Osteoblast (primary cell): Measurements from ENCODE around the gene RIC3. TPM values are rescaled to one million over a fixed set of nuclear protein-coding genes. Genes with fewer than 3 reads are reported as not detected.

Experiments used
- DNase-seq: peaks from one replicate; pipeline ENCODE4 v3.0.0; 2011; ENCODE audit warnings: low spot score, mixed read lengths; ENCODE audit not compliant: insufficient read length; ENCODE audit errors: missing footprints
- H2AFZ ChIP-seq: 2 replicates; pipeline ENCODE4 v1.6.0; 2011; ENCODE audit warnings: mild to moderate bottlenecking, low read length
- H3K27ac ChIP-seq: 2 replicates; pipeline ENCODE4 v1.5.1; 2011; ENCODE audit warnings: mild to moderate bottlenecking, low read depth, low read length, moderate library complexity
- H3K27me3 ChIP-seq: 2 replicates; pipeline ENCODE4 v1.6.0; 2012; ENCODE audit warnings: mild to moderate bottlenecking, control low read depth, inconsistent platforms, low read length, moderate library complexity; ENCODE audit not compliant: insufficient read depth
- H3K36me3 ChIP-seq: 2 replicates; pipeline ENCODE4 v1.5.1; 2011; ENCODE audit warnings: mild to moderate bottlenecking, low read length, control low read depth, moderate library complexity; ENCODE audit not compliant: insufficient read depth
- H3K4me1 ChIP-seq: 2 replicates; pipeline ENCODE4 v1.5.1; 2011; ENCODE audit warnings: mild to moderate bottlenecking, low read length, control low read depth, moderate library complexity; ENCODE audit not compliant: insufficient read depth
- H3K4me2 ChIP-seq: 2 replicates; pipeline ENCODE4 v1.6.0; 2011; ENCODE audit warnings: mild to moderate bottlenecking, low read length; ENCODE audit not compliant: insufficient read depth
- H3K4me3 ChIP-seq: fragments of 200-600 bp; sonication (generic); 3 replicates; pipeline ENCODE4 v1.5.1; 2012; ENCODE audit warnings: mild to moderate bottlenecking, low read length, inconsistent platforms; ENCODE audit not compliant: insufficient read depth
- H3K79me2 ChIP-seq: 2 replicates; pipeline ENCODE4 v1.6.0; 2012; ENCODE audit warnings: mild to moderate bottlenecking, low read length, control low read depth, inconsistent platforms; ENCODE audit not compliant: insufficient read depth
- H3K9me3 ChIP-seq: 2 replicates; pipeline ENCODE4 v1.5.1; 2011; ENCODE audit warnings: low read depth, low read length, control low read depth
- H4K20me1 ChIP-seq: 2 replicates; pipeline ENCODE4 v1.6.0; 2012; ENCODE audit warnings: mild to moderate bottlenecking, low read length, control low read depth; ENCODE audit not compliant: insufficient read depth
- total RNA-seq: library from RNA; depleted of rRNA; stranded (reverse); fragments of >200 nt; gene quantifications from 2 replicates; pipeline ENCODE4 v1.2.3, GENCODE V29; 2012
- TF ChIP-seq, protein P1 (sequence below): IDR thresholded peaks from 2 replicates; pipeline ENCODE4 v1.5.1; 2011; ENCODE audit warnings: mild to moderate bottlenecking, low read depth, low read length, moderate library complexity; ENCODE audit errors: extremely low read depth

Gene RIC3
- total RNA-seq, 1 donor = not detected

DNA sequence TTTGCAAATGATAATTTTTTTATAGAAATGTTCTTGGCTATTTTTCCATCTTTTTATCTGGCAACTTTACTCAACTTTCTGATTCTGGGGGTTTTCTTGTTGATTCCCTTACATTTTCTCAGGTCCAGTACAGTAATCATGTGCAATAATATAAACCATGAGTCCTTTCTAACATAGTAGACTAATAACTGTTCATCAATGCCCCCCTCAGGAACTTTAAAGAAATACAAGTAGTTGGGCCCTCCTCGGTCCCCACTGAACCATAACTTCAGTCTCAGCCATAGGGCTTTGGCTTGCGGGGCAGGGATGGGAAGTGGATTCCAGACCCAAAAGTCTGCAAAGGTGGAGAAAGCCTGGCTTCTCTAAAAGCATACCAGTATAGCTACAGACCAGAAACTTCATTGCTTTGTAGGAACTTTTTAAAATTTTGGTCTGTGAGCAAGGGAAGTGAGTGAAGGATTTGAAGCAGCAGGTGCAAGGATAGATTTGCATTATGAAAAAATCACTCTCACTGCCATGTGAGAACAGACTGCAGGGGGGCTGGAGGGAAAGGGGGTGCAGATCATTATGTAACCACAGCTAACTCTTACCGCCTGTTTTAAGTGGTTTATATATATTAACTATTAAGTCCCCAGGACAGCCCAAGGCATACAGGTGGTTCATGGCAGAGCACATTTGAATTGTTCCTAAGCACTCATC, 98.3 kb downstream of the RIC3 start:
- Histone ChIP-seq H3K4me1 (peaks cover 30% of the 10 kb centered on the region), H3K27me3 (no peaks in the 10 kb centered on the region), H4K20me1 (no peaks in the 10 kb centered on the region), H3K36me3 (no peaks in the 10 kb centered on the region), H3K9me3 (no peaks in the 10 kb centered on the region), H3K4me2 (no peak overlapping the region), H2AFZ (no peak overlapping the region), H3K79me2 (no peaks in the 10 kb centered on the region), H3K27ac (no peak overlapping the region), H3K4me3 (no peak overlapping the region)
- peak; percentile 92 for DNase-seq
- TF ChIP-seq, protein P1, sequence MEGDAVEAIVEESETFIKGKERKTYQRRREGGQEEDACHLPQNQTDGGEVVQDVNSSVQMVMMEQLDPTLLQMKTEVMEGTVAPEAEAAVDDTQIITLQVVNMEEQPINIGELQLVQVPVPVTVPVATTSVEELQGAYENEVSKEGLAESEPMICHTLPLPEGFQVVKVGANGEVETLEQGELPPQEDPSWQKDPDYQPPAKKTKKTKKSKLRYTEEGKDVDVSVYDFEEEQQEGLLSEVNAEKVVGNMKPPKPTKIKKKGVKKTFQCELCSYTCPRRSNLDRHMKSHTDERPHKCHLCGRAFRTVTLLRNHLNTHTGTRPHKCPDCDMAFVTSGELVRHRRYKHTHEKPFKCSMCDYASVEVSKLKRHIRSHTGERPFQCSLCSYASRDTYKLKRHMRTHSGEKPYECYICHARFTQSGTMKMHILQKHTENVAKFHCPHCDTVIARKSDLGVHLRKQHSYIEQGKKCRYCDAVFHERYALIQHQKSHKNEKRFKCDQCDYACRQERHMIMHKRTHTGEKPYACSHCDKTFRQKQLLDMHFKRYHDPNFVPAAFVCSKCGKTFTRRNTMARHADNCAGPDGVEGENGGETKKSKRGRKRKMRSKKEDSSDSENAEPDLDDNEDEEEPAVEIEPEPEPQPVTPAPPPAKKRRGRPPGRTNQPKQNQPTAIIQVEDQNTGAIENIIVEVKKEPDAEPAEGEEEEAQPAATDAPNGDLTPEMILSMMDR = peak; percentile 57

DNA sequence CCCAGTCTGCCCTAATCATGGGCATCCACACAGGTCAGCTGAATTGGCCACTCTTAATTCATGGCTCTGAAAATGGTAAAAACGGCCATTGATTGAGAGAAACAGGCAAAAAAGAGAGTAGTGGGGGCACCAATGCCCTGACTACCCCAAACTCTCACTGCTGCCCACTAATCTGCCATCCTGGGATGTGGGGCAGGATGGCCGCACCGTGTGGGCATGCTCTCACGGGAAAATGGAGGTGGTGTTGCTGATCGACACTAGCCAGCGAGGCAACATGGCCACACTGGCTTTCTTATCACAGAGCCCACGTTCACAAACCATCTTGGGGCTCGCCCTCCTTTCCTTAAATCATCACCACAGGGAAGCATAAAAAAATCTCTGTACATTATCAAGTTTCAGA, 99.1 kb downstream of the RIC3 start:
- peaks cover 26% of the 10 kb centered on the region for H3K4me1 ChIP-seq
- H3K9me3 ChIP-seq = no peaks in the 10 kb centered on the region
- no peak overlapping the region for H2AFZ ChIP-seq
- TF ChIP-seq, protein P1 = no peak
- H3K27ac ChIP-seq = no peak overlapping the region
- H4K20me1 ChIP-seq = no peaks in the 10 kb centered on the region
- no peak overlapping the region for H3K4me3 ChIP-seq
- no peaks in the 10 kb centered on the region for H3K27me3 ChIP-seq
- H3K36me3 ChIP-seq = no peaks in the 10 kb centered on the region
- DNase-seq = peak; percentile 35
- H3K4me2 ChIP-seq = peak overlapping the region; percentile 72
- no peaks in the 10 kb centered on the region for H3K79me2 ChIP-seq

DNA sequence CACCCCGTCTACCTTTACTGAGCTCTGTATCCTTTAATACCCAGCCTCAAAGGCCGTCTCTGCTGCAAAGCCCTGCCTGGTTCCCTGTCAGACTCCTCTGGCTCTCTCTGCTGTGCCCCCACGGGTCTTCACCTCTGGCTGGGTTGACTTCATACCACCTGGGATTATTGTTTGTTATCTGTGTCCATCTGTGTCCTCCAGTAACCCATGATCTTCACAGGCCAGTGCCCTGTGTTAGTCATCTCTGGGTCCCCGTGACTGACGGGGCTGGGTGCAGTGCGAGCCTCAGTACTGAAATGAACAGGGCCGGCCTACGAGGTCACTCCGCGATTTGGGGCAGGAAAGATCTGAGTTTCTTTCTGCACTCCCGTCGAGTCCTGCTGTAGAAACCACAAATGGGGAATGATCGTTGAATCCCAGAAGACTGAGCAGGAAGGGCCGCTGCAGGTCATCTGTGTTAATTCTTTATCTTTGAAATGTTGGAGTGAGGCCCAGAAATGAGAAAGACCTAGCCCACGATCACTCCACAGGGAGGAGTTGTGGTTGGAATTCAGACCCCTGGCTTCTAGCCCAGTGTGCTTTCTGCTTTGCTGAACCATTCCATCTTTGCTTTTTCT, 100.1 kb downstream of the RIC3 start:
- Histone ChIP-seq H3K36me3 (no peaks in the 10 kb centered on the region), H3K9me3 (no peaks in the 10 kb centered on the region), H3K4me1 (peaks cover 33% of the 10 kb centered on the region), H2AFZ (peak overlapping the region; percentile 26), H3K79me2 (no peaks in the 10 kb centered on the region), H3K4me3 (peak overlapping the region; percentile 24), H3K27me3 (no peaks in the 10 kb centered on the region), H3K4me2 (peak overlapping the region; percentile 72), H4K20me1 (no peaks in the 10 kb centered on the region), H3K27ac (peak overlapping the region; percentile 55)
- TF ChIP-seq, protein P1 = no peak
- peak; percentile 96 for DNase-seq

DNA sequence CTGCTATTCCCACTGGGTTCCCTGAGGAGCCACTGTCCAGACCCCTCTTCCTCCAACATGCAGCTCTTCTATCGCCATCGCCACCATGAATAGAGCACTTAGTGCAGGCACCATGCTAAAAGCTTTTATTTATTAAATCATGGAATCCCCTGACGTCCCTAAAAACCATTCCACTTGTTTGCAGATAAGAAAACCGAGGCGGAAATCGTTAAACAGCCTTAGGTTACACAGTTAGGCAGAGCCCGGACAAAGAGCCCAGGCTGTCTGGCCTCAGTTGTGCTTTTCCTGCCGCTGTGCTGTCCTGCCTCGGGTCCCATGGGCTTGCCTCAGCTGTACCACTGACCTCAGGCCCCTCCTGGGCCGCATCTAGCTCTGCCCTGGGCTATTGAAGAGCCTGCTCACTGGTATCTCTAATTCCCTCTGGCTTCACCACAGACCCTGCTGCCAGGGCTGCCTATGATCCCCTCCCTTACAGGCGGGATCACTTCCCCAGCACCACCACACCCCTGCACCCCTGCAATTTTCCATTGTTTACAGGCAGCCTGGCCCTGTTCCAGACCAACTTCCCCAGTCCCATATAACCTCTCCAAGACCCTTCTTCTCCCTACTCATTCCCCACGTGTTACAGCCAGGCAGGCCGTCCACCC, 100.8 kb downstream of the RIC3 start:
- H2AFZ ChIP-seq = no peak overlapping the region
- TF ChIP-seq, protein P1 = no peak
- peaks cover 40% of the 10 kb centered on the region for H3K4me1 ChIP-seq
- DNase-seq = no peak
- H3K79me2 ChIP-seq = no peaks in the 10 kb centered on the region
- H3K36me3 ChIP-seq = no peaks in the 10 kb centered on the region
- H3K4me2 ChIP-seq = peak overlapping the region; percentile 72
- H3K9me3 ChIP-seq = no peaks in the 10 kb centered on the region
- H3K4me3 ChIP-seq = peak overlapping the region; percentile 24
- no peaks in the 10 kb centered on the region for H4K20me1 ChIP-seq
- H3K27ac ChIP-seq = peak overlapping the region; percentile 55
- no peaks in the 10 kb centered on the region for H3K27me3 ChIP-seq
